Aorta (tissue), 5 donors: Measurements from ENCODE around the gene MICOS13. TPM values are rescaled to one million over a fixed set of nuclear protein-coding genes. Genes with fewer than 3 reads are reported as not detected.
A peak's percentile ranks its signal among the peaks of the same experiment; 100 is the strongest.

Experiments
- ATAC-seq: fragments of 200-7000 bp; cut with Tn5 transposase; one replicate; pipeline ENCODE4 v1.9.1; 2022; ENCODE audit warnings: moderate library complexity; ENCODE audit not compliant: low FRiP score
- DNase-seq, 2 donors: peaks; one replicate each; pipeline ENCODE4 v3.0.0-alpha.2; 2020
- H3K27ac ChIP-seq, 2 donors: one replicate each; pipeline ENCODE4 v1.5.1; 2013; ENCODE audit warnings: low read length in 2 of 2, mild to moderate bottlenecking in 2 of 2, moderate library complexity in 2 of 2, control low read depth in 1 of 2, inconsistent platforms in 1 of 2, low read depth in 1 of 2
- H3K27me3 ChIP-seq, 2 donors: one replicate each; pipeline ENCODE4 v1.6.1; 2013; ENCODE audit warnings: control low read depth in 1 of 2, low read length in 1 of 2, mild to moderate bottlenecking in 1 of 2, moderate library complexity in 1 of 2; ENCODE audit not compliant: insufficient read depth in 2 of 2, control insufficient read depth in 1 of 2
- H3K36me3 ChIP-seq, 2 donors: one replicate each; pipeline ENCODE4 v1.6.1; 2013; ENCODE audit warnings: control low read depth in 1 of 2, low read length in 1 of 2, mild to moderate bottlenecking in 1 of 2; ENCODE audit not compliant: insufficient read depth in 2 of 2, control insufficient read depth in 1 of 2
- H3K4me1 ChIP-seq, 2 donors: one replicate each; pipeline ENCODE4 v1.6.1; 2013; ENCODE audit warnings: low read length in 2 of 2, control low read depth in 1 of 2, mild to moderate bottlenecking in 1 of 2, moderate library complexity in 1 of 2; ENCODE audit not compliant: insufficient read depth in 2 of 2, control insufficient read depth in 1 of 2
- H3K4me3 ChIP-seq, 2 donors: one replicate each; pipeline ENCODE4 v1.5.1; 2013; ENCODE audit warnings: low read length in 2 of 2, control low read depth in 1 of 2, mild to moderate bottlenecking in 1 of 2
- H3K9me3 ChIP-seq: one replicate; pipeline ENCODE4 v1.6.1; 2013; ENCODE audit warnings: mild to moderate bottlenecking, low read length; ENCODE audit not compliant: control insufficient read depth
- WGBS, 2 donors: extraction: QIAGEN DNeasy Blood & Tissue Kit; methylation state at CpG; one replicate each; pipeline ENCODE4 v1.1.7; 2013; 5-methylcytosine and 5-hydroxymethylcytosine counted together
- intact Hi-C, 2 donors: fragments of 100-400 bp; cut with DNase I; formaldehyde crosslinking; loops; one replicate each; pipeline versions ENCODE4 v1.14.2 to v1.15.0; 2022
- polyA plus RNA-seq, 2 donors: library from polyadenylated mRNA; stranded (reverse); fragments of 200-250 nt; gene quantifications; one replicate each; pipeline ENCODE4 v1.2.3, GENCODE V29; 2013
- total RNA-seq, 2 donors: library from RNA; stranded (reverse); fragmentation: NEBNext Ultra II Directional; extraction: Animal tissue kit (Norgen Biotek cat#: 25700); gene quantifications; one replicate each; pipeline ENCODE4 v1.2.1, GENCODE V29; 2021
- donor health status: healthy with polysubstance abuse.
- donor health status: Bipolar disorder and iron deficiency.
- donor health status: DM: no; HTN: no; CAD: no.
- donor health status: DM: no; HTN: no; CAD: no.
- donor health status: DM: yes; HTN: yes; CAD: no.

Gene MICOS13
- total and polyA plus RNA-seq, 4 donors, result 35.4 to 103 (median 69.5) TPM

- Histone ChIP-seq H3K27ac (no peak overlapping the region), H3K36me3 (peaks cover 0 to 1% of the 10 kb centered on the region in 2 donors)
Measured at GRCh38 chr19:5632241-5632612, 48.1 kb downstream of the MICOS13 start.

GRCh38 chr19:5631567-5632240 lies 48.6 kb downstream of the MICOS13 start:
- ATAC-seq, result peak; percentile 61
- WGBS, 2 donors, result 36 to 47% methylated on average over 9 of the region's 9 CpGs
- no peaks in the 10 kb centered on the region for H3K9me3 ChIP-seq
- peaks cover 3 to 6% of the 10 kb centered on the region in 2 donors for H3K4me1 ChIP-seq
- H3K27me3 ChIP-seq, result no peaks in the 10 kb centered on the region
- DNase-seq, result no peak
- no peak overlapping the region for H3K27ac ChIP-seq
- intact Hi-C loops, result no loop called here
- peaks cover 0 to 1% of the 10 kb centered on the region in 2 donors for H3K36me3 ChIP-seq
- H3K4me3 ChIP-seq, result no peak overlapping the region

More at GRCh38 chr19:5632241-5632612, 48.1 kb downstream of the MICOS13 start:
- H3K27me3 ChIP-seq, result no peaks in the 10 kb centered on the region
- ATAC-seq (no peak), DNase-seq (no peak)
- H3K4me3 ChIP-seq, result no peak overlapping the region
- H3K4me1 ChIP-seq, result peaks cover 3 to 6% of the 10 kb centered on the region in 2 donors
- intact Hi-C loops, result no loop called here
- WGBS, 2 donors, result 64 to 72% methylated on average over 4 of the region's 4 CpGs
- no peaks in the 10 kb centered on the region for H3K9me3 ChIP-seq

DNA sequence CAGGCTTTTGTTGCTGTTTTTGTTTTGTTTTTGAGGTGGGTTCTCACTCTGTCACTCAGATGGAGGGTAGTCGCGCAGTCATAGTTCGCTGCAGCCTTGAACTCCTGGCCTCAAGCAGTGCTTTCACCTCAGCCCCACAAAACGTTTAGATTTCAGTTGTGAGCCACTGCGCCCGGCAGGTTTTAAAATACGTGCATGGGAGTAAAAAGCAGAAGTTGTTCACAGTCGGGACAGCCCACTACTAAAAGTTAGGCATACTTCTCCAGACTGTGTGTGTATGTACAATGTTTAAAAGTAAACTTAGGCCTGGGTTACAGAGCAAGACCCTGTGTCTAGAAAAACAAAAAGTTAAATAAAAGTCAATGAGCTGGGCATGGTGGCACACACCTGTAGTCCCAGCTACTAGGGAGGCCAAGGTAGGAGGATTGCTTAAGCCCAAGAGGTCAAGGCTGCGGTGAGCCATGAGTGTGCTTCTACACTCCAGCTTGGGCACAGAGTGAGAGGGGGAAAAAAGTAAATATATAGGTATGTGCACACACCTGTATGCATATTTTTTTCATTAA lies 51.3 kb downstream of the MICOS13 start:
- Histone ChIP-seq H3K4me1 (peaks cover 3 to 11% of the 10 kb centered on the region in 2 donors), H3K9me3 (no peaks in the 10 kb centered on the region), H3K27ac (no peak overlapping the region), H3K36me3 (no peaks in the 10 kb centered on the region), H3K27me3 (no peaks in the 10 kb centered on the region), H3K4me3 (no peak overlapping the region)
- ATAC-seq, result no peak
- DNase-seq, result no peak
- intact Hi-C loops, result loop anchor here in 1 of 2 donors (10.0 kb wide), 1 partner anchor 166 kb away; the partner anchor contains the start of gene DUS3L
- WGBS, 2 donors, result 84 to 86% methylated on average over 9 of the region's 9 CpGs

DNA sequence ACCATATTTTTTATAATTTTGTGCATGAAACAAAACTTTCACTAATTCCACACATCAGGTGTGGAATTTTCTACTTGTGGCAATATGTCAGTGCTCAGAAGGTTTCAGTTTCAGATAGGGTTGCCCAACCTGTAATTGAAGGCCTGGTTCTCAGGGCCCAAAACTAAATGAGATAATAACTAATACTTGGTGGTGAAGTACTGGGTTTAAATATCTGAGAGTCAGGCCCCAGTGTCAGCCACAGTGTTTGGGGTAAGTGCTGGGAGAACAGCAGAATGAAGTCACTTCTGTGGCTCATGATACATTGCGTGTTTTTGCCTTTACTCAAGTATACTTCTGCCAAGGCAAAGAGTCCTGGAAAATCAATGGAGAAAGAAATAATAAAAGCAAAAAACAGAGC lies 51.9 kb downstream of the MICOS13 start:
- H3K27me3 ChIP-seq, result no peaks in the 10 kb centered on the region
- no peak overlapping the region for H3K4me3 ChIP-seq
- WGBS, 2 donors, result 25 to 26% methylated on average over 1 of the region's 1 CpG
- H3K9me3 ChIP-seq, result no peaks in the 10 kb centered on the region
- H3K4me1 ChIP-seq, result peaks cover 3 to 11% of the 10 kb centered on the region in 2 donors
- no peaks in the 10 kb centered on the region for H3K36me3 ChIP-seq
- H3K27ac ChIP-seq, result no peak overlapping the region
- intact Hi-C loops, result loop anchor here in 1 of 2 donors (10.0 kb wide), 1 partner anchor 166 kb away; the partner anchor contains the start of gene DUS3L
- DNase-seq (no peak), ATAC-seq (no peak)

Other genes starting within 250 kb of the MICOS13 start
- gene ZNRF4, start 225.1 kb downstream of the MICOS13 start, total RNA-seq, result not detected
- not detected for gene ZNRF4, start 225.1 kb downstream of the MICOS13 start, polyA plus RNA-seq
- 1 to 10 TPM in 1 of 2 donors, under 1 TPM in 1; 0.96 to 1.1 TPM for gene TINCR, start 112.6 kb downstream of the MICOS13 start, total RNA-seq
- 1 to 10 TPM in 1 of 2 donors, under 1 TPM in 1; 0.50 to 1.1 TPM for gene TINCR, start 112.6 kb downstream of the MICOS13 start, polyA plus RNA-seq
- gene SAFB2, start 57.7 kb downstream of the MICOS13 start, total RNA-seq, result 100 to 1,000 TPM in 1 of 2 donors, 10 to 100 TPM in 1; 67.1 to 113 TPM
- gene SAFB2, start 57.7 kb downstream of the MICOS13 start, polyA plus RNA-seq, result 10 to 100 TPM; 26.7 to 82.2 TPM
- gene SAFB, start 57.4 kb downstream of the MICOS13 start, total RNA-seq, result 100 to 1,000 TPM in 1 of 2 donors, 10 to 100 TPM in 1; 79.3 to 100 TPM
- 10 to 100 TPM; 32.7 to 72.4 TPM for gene SAFB, start 57.4 kb downstream of the MICOS13 start, polyA plus RNA-seq
- 1 to 10 TPM; 3.9 to 5.7 TPM for gene HSD11B1L, start 511 bp upstream of the MICOS13 start, total RNA-seq
- 10 to 100 TPM in 1 of 2 donors, 1 to 10 TPM in 1; 8.5 to 12.0 TPM for gene HSD11B1L, start 511 bp upstream of the MICOS13 start, polyA plus RNA-seq
- 100 to 1,000 TPM; 521 to 587 TPM for gene RPL36, start 9.8 kb upstream of the MICOS13 start, total RNA-seq
- gene RPL36, start 9.8 kb upstream of the MICOS13 start, polyA plus RNA-seq, result 1,000 to 10,000 TPM in 1 of 2 donors, 100 to 1,000 TPM in 1; 977 to 1,438 TPM
- gene LONP1, start 39.6 kb upstream of the MICOS13 start, total RNA-seq, result 10 to 100 TPM; 40.3 to 46.4 TPM
- 10 to 100 TPM; 20.4 to 64.6 TPM for gene LONP1, start 39.6 kb upstream of the MICOS13 start, polyA plus RNA-seq
- not detected for gene CATSPERD, start 40.1 kb upstream of the MICOS13 start, total RNA-seq
- not detected for gene CATSPERD, start 40.1 kb upstream of the MICOS13 start, polyA plus RNA-seq
- gene PRR22, start 104.2 kb upstream of the MICOS13 start, total RNA-seq, result 1 to 10 TPM in 1 of 2 donors, under 1 TPM in 1; 0.81 to 1.4 TPM
- 1 to 10 TPM in 1 of 2 donors, under 1 TPM in 1; 0.38 to 5.2 TPM for gene PRR22, start 104.2 kb upstream of the MICOS13 start, polyA plus RNA-seq
- gene DUS3L, start 110.6 kb upstream of the MICOS13 start, total RNA-seq, result 10 to 100 TPM; 25.6 to 27.6 TPM
- gene DUS3L, start 110.6 kb upstream of the MICOS13 start, polyA plus RNA-seq, result 10 to 100 TPM in 1 of 2 donors, 1 to 10 TPM in 1; 5.1 to 34.5 TPM
- not detected for gene NRTN, start 124.6 kb upstream of the MICOS13 start, total RNA-seq
- 1 to 10 TPM in 1 of 2 donors, not detected in 1; 1.1 TPM for gene NRTN, start 124.6 kb upstream of the MICOS13 start, polyA plus RNA-seq
- gene FUT6, start 159.2 kb upstream of the MICOS13 start, total RNA-seq, result not detected
- 1 to 10 TPM in 1 of 2 donors, under 1 TPM in 1; 0.05 to 3.9 TPM for gene FUT6, start 159.2 kb upstream of the MICOS13 start, polyA plus RNA-seq
- gene FUT3, start 170.9 kb upstream of the MICOS13 start, total RNA-seq, result not detected
- 1 to 10 TPM in 1 of 2 donors, under 1 TPM in 1; 0.38 to 3.3 TPM for gene FUT3, start 170.9 kb upstream of the MICOS13 start, polyA plus RNA-seq
- not detected for gene FUT5, start 190.0 kb upstream of the MICOS13 start, total RNA-seq
- gene FUT5, start 190.0 kb upstream of the MICOS13 start, polyA plus RNA-seq, result not detected
- gene NDUFA11, start 223.3 kb upstream of the MICOS13 start, total RNA-seq, result 100 to 1,000 TPM; 138 to 151 TPM
- 100 to 1,000 TPM; 326 to 405 TPM for gene NDUFA11, start 223.3 kb upstream of the MICOS13 start, polyA plus RNA-seq
- gene VMAC, start 224.4 kb upstream of the MICOS13 start, total RNA-seq, result 1 to 10 TPM; 3.9 to 9.2 TPM
- gene VMAC, start 224.4 kb upstream of the MICOS13 start, polyA plus RNA-seq, result 1 to 10 TPM; 1.9 to 6.9 TPM
- gene CAPS, start 233.7 kb upstream of the MICOS13 start, total RNA-seq, result 10 to 100 TPM in 1 of 2 donors, 1 to 10 TPM in 1; 9.4 to 14.0 TPM
- 10 to 100 TPM in 1 of 2 donors, 1 to 10 TPM in 1; 9.3 to 70.9 TPM for gene CAPS, start 233.7 kb upstream of the MICOS13 start, polyA plus RNA-seq